Large intestine (tissue), 3 donors: ENCODE measurements around the gene CDH13. TPM values are rescaled to one million over a fixed set of nuclear protein-coding genes. Genes with fewer than 3 reads are reported as not detected.

Source experiments
- DNase-seq, 2 donors: peaks; one replicate each; pipeline versions ENCODE4 v3.0.0 to v3.0.0-alpha.2; 2013
- H3K27ac ChIP-seq: one replicate; pipeline ENCODE4 v1.5.1; 2013; ENCODE audit warnings: low read length
- H3K27me3 ChIP-seq: 2 replicates; pipeline ENCODE4 v1.6.1; 2013; ENCODE audit warnings: low read length; ENCODE audit not compliant: control insufficient read depth, insufficient read depth
- H3K36me3 ChIP-seq: 2 replicates; pipeline ENCODE4 v1.6.1; 2013; ENCODE audit warnings: low read length; ENCODE audit not compliant: control insufficient read depth, insufficient read depth
- H3K4me1 ChIP-seq: one replicate; pipeline ENCODE4 v1.6.1; 2013; ENCODE audit warnings: low read length; ENCODE audit not compliant: control insufficient read depth, insufficient read depth
- H3K4me3 ChIP-seq: one replicate; pipeline ENCODE4 v1.5.1; 2013; ENCODE audit warnings: low read length
- H3K9me3 ChIP-seq: one replicate; pipeline ENCODE4 v1.6.1; 2013; ENCODE audit warnings: mild to moderate bottlenecking, low read depth, low read length, moderate library complexity; ENCODE audit not compliant: control insufficient read depth
- WGBS: methylation state at CpG from one replicate; pipeline ENCODE4 v1.1.5; 2013; ENCODE audit warnings: low lambda C conversion rate; ENCODE audit not compliant: insufficient coverage; 5-methylcytosine and 5-hydroxymethylcytosine counted together
- polyA plus RNA-seq: library from polyadenylated mRNA; unstranded; fragments of 120-200 nt; gene quantifications from one replicate; pipeline ENCODE4 v1.2.1, GENCODE V29; 2013

The CDH13 gene
- polyA plus RNA-seq, 1 donor: 17.1 TPM

- H3K27me3 ChIP-seq: no peaks in the 10 kb centered on the region
- H3K27ac ChIP-seq: no peak overlapping the region
- no peaks in the 10 kb centered on the region for H3K36me3 ChIP-seq
- no peaks in the 10 kb centered on the region for H3K4me1 ChIP-seq
- H3K4me3 ChIP-seq: no peak overlapping the region
- WGBS: no CpG with 5 or more reads among the region's 4 CpGs
- DNase-seq: no peak
- no peaks in the 10 kb centered on the region for H3K9me3 ChIP-seq
Observed at GRCh38 chr16:83402967-83403366, 776.2 kb downstream of the CDH13 start.

- Histone ChIP-seq H3K36me3 (no peaks in the 10 kb centered on the region), H3K9me3 (no peaks in the 10 kb centered on the region), H3K4me1 (no peaks in the 10 kb centered on the region), H3K27ac (no peak overlapping the region), H3K27me3 (no peaks in the 10 kb centered on the region), H3K4me3 (no peak overlapping the region)
- WGBS: 100% methylated on average over 1 of the region's 2 CpGs
- DNase-seq: no peak
Observed at GRCh38 chr16:83403761-83404160, 777.0 kb downstream of the CDH13 start.

- no peak for DNase-seq
- Histone ChIP-seq H3K4me3 (no peak overlapping the region), H3K9me3 (no peaks in the 10 kb centered on the region), H3K27me3 (no peaks in the 10 kb centered on the region), H3K27ac (no peak overlapping the region), H3K4me1 (no peaks in the 10 kb centered on the region), H3K36me3 (no peaks in the 10 kb centered on the region)
- 60% methylated on average over 2 of the region's 3 CpGs for WGBS
Observed at GRCh38 chr16:83404261-83404660, 777.5 kb downstream of the CDH13 start.

GRCh38 chr16:83407928-83408327 is 781.2 kb downstream of the CDH13 start:
- DNase-seq: no peak
- WGBS: 100% methylated on average over 1 of the region's 5 CpGs
- H3K27ac ChIP-seq: no peak overlapping the region
- no peaks in the 10 kb centered on the region for H3K4me1 ChIP-seq
- no peaks in the 10 kb centered on the region for H3K36me3 ChIP-seq
- H3K27me3 ChIP-seq: no peaks in the 10 kb centered on the region
- no peak overlapping the region for H3K4me3 ChIP-seq
- H3K9me3 ChIP-seq: no peaks in the 10 kb centered on the region

GRCh38 chr16:83409347-83409746 is 782.6 kb downstream of the CDH13 start:
- no peak overlapping the region for H3K27ac ChIP-seq
- no peaks in the 10 kb centered on the region for H3K4me1 ChIP-seq
- no CpG with 5 or more reads among the region's 3 CpGs for WGBS
- H3K36me3 ChIP-seq: no peaks in the 10 kb centered on the region
- DNase-seq: no peak
- no peaks in the 10 kb centered on the region for H3K9me3 ChIP-seq
- no peaks in the 10 kb centered on the region for H3K27me3 ChIP-seq
- H3K4me3 ChIP-seq: no peak overlapping the region

- Histone ChIP-seq H3K36me3 (no peaks in the 10 kb centered on the region), H3K27me3 (no peaks in the 10 kb centered on the region), H3K4me1 (no peaks in the 10 kb centered on the region), H3K4me3 (no peak overlapping the region), H3K27ac (no peak overlapping the region), H3K9me3 (no peaks in the 10 kb centered on the region)
- 100% methylated on average over 1 of the region's 1 CpG for WGBS
- DNase-seq: no peak
Observed at GRCh38 chr16:83418565-83418964, 791.8 kb downstream of the CDH13 start.

- WGBS: 88% methylated on average over 3 of the region's 9 CpGs
- Histone ChIP-seq H3K9me3 (no peaks in the 10 kb centered on the region), H3K36me3 (no peaks in the 10 kb centered on the region), H3K4me3 (no peak overlapping the region), H3K27ac (no peak overlapping the region), H3K27me3 (no peaks in the 10 kb centered on the region), H3K4me1 (no peaks in the 10 kb centered on the region)
- DNase-seq: peak in 1 of 2 donors; percentile 14
Observed at GRCh38 chr16:83420206-83420760, 793.5 kb downstream of the CDH13 start.

GRCh38 chr16:83433201-83433600 is 806.4 kb downstream of the CDH13 start:
- WGBS: 100% methylated on average over 1 of the region's 3 CpGs
- H3K9me3 ChIP-seq: no peaks in the 10 kb centered on the region
- DNase-seq: no peak
- no peaks in the 10 kb centered on the region for H3K36me3 ChIP-seq
- no peaks in the 10 kb centered on the region for H3K4me1 ChIP-seq
- no peaks in the 10 kb centered on the region for H3K27me3 ChIP-seq
- no peak overlapping the region for H3K4me3 ChIP-seq
- H3K27ac ChIP-seq: no peak overlapping the region

GRCh38 chr16:83437036-83437435 is 810.3 kb downstream of the CDH13 start:
- H3K27me3 ChIP-seq: no peaks in the 10 kb centered on the region
- no peaks in the 10 kb centered on the region for H3K36me3 ChIP-seq
- no peak overlapping the region for H3K4me3 ChIP-seq
- WGBS: no CpG with 5 or more reads among the region's 7 CpGs
- H3K27ac ChIP-seq: no peak overlapping the region
- no peaks in the 10 kb centered on the region for H3K4me1 ChIP-seq
- DNase-seq: no peak
- H3K9me3 ChIP-seq: no peaks in the 10 kb centered on the region

GRCh38 chr16:83438326-83438725 is 811.6 kb downstream of the CDH13 start:
- Histone ChIP-seq H3K4me3 (no peak overlapping the region), H3K4me1 (no peaks in the 10 kb centered on the region), H3K27ac (no peak overlapping the region), H3K27me3 (no peaks in the 10 kb centered on the region), H3K9me3 (no peaks in the 10 kb centered on the region), H3K36me3 (no peaks in the 10 kb centered on the region)
- WGBS: 86% methylated on average over 1 of the region's 3 CpGs
- no peak for DNase-seq

- no peaks in the 10 kb centered on the region for H3K9me3 ChIP-seq
- no peaks in the 10 kb centered on the region for H3K4me1 ChIP-seq
- no peaks in the 10 kb centered on the region for H3K36me3 ChIP-seq
- no peak overlapping the region for H3K4me3 ChIP-seq
- no peak for DNase-seq
- WGBS: no CpG with 5 or more reads among the region's 6 CpGs
- H3K27me3 ChIP-seq: no peaks in the 10 kb centered on the region
- no peak overlapping the region for H3K27ac ChIP-seq
Observed at GRCh38 chr16:83439412-83439811, 812.6 kb downstream of the CDH13 start.
